ENCODE data around the gene PTGDR2. TPM values are rescaled to one million over a fixed set of nuclear protein-coding genes. Genes with fewer than 3 reads are reported as not detected.

The PTGDR2 gene
- total RNA-seq, 4 donors from 2014 or later = 0.11 TPM; not detected in 3

DNA sequence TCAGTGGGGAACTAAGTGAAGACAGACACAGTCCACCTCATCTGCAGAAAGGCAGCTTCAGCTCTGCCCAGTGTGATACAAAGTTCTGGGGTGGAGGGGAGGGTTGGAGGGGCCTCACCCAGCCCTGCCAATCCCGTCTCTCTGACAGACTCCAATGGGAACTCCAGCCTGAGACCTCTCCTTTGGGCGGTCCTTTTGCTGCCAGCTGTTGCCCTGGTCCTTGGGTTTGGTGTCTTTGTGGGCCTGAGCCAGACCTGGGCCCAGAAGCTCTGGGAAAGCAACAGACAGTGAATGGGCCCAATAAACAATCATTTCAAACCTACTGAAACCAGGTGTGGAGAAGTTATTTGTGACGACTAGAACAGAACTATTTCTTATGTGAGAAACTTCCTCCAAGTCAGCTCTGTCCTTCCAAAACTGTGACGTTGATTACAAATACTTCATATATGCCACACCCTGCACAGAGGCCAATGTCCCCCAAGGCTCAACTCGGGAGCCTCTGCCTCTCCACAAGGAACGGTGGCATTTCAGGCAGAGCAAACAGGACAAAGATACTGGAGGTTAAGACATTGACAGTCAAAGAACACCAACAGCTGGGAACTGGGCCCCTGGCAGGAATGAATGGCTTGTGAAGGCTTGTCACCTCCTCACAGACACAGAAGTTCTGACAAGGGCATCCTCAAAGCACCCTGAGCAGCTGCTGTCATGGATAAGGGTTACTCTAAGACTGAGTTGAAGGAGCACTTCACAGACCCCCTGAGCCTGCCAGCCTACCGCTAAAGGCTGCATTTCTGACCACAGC lies 19.8 kb upstream of the PTGDR2 start:
- intact Hi-C loops (cut with DNase I) = no loop called here
- WGBS, 2 donors = 79 to 85% methylated on average over 6 to 7 of the region's 7 CpGs
- Histone ChIP-seq H3K4me1 (peaks cover 1 to 11% of the 10 kb centered on the region in 2 donors), H3K9me3 (no peaks in the 10 kb centered on the region), H3K4me3 (replicated peaks in 1 of 3) (no peak overlapping the region), H3K36me3 (no peaks in the 10 kb centered on the region), H3K27ac (no peak overlapping the region), H3K27me3 (no peaks in the 10 kb centered on the region)
- no peak for DNase-seq
- no peak for TF ChIP-seq POLR2A (IDR thresholded peaks at IDR 0.05)
- TF ChIP-seq, protein P1, sequence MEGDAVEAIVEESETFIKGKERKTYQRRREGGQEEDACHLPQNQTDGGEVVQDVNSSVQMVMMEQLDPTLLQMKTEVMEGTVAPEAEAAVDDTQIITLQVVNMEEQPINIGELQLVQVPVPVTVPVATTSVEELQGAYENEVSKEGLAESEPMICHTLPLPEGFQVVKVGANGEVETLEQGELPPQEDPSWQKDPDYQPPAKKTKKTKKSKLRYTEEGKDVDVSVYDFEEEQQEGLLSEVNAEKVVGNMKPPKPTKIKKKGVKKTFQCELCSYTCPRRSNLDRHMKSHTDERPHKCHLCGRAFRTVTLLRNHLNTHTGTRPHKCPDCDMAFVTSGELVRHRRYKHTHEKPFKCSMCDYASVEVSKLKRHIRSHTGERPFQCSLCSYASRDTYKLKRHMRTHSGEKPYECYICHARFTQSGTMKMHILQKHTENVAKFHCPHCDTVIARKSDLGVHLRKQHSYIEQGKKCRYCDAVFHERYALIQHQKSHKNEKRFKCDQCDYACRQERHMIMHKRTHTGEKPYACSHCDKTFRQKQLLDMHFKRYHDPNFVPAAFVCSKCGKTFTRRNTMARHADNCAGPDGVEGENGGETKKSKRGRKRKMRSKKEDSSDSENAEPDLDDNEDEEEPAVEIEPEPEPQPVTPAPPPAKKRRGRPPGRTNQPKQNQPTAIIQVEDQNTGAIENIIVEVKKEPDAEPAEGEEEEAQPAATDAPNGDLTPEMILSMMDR (IDR thresholded peaks at IDR 0.05) = no peak

DNA sequence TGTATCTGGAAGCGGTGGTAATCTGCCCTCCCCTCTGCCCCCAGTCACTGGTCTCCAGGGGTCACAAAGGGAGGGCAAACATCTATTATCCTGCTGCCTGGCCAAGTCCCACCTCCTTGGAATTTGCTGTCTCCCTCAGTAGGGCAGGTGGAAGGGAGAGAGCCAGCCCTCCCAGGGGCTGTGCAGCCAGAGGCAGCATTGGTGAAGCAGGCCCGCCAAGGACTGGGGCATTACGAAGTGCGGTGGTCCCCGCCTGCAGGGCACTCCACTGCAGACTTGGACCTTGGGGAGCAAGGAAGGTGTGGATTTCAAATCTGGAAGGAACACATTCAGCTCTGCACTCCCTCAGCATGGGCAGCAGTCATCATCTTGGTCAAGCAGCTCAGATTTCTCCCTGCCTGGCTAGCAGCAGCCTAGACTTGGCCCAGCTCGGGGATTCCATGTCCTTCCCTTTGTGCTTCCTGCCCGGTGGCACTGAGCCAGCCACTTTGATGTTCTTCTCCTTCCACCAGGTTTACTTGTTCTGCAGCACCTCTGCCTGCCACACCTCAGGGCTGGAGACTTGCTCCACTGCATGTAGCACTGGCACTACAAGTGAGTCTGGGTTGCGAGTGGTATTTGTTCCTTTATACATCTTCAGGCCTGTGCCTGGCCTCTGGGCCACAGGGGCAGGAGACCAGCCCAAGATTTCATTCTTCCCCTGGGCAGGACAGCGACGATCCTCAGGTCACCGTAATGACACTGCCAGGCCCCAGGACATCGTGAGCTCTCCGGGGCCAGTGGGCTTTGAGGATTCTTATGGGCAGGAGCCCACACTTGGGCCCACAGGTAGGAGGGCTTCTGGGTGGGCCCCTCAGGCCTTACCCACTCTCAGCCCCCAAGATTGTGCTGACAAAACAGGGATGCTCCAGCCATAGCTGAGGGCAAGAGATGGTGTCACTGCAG lies 18.9 kb upstream of the PTGDR2 start:
- no peaks in the 10 kb centered on the region for H3K36me3 ChIP-seq
- TF ChIP-seq, protein P1 (IDR thresholded peaks at IDR 0.05) = no peak
- TF ChIP-seq POLR2A (IDR thresholded peaks at IDR 0.05) = no peak
- 85 to 91% methylated on average over 10 to 13 of the region's 13 CpGs for WGBS, 2 donors
- no peak for DNase-seq
- no peaks in the 10 kb centered on the region for H3K9me3 ChIP-seq
- intact Hi-C loops (cut with DNase I) = no loop called here
- H3K27me3 ChIP-seq = no peaks in the 10 kb centered on the region
- no peak overlapping the region for H3K27ac ChIP-seq
- H3K4me1 ChIP-seq = peaks cover 0 to 11% of the 10 kb centered on the region in 2 donors
- no peak overlapping the region for H3K4me3 ChIP-seq (replicated peaks in 1 of 3)

DNA sequence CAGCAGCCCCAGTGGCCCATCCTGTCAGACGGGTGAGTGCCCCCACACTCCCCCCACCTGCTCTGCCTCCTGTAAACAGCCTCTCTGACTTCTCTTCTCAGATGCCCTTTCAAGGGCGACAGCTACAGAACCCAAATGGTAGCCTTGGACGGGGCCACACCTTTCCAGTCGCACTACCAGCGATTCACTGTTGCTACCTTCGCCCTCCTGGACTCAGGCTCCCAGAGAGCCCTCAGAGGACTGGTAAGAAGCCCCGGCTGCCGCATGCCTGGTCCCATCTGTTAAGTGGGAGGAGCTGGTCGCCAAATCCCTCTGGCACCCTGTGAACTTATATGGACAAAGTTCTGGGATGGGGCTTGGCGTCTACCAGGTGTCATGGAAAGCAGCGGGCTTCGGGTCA lies 17.8 kb upstream of the PTGDR2 start:
- H3K4me1 ChIP-seq = peaks cover 0 to 11% of the 10 kb centered on the region in 2 donors
- no peak overlapping the region for H3K4me3 ChIP-seq (replicated peaks in 1 of 3)
- WGBS, 2 donors = 87 to 93% methylated on average over 10 to 12 of the region's 12 CpGs

DNA sequence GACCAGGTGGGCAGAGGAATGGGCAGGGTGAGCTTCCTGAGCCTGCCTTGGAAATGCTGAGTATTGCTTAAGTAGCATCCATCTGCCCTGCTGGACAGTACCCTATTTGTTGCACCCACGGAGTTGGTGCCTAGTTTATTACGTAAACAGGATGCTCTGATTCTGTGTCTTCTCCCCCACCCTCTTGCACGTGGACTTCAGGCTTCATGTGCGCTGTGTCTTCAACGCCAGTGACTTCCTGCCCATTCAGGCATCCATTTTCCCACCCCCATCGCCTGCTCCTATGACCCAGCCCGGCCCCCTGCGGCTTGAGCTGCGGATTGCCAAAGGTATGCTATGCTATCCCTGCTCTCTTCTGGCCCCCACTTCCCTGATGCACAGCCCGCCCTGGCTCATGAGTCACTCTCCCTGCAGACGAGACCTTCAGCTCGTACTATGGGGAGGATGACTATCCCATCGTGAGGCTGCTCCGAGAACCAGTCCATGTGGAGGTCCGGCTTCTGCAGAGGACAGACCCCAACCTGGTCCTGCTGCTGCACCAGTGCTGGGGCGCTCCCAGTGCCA lies 17.3 kb upstream of the PTGDR2 start:
- no peaks in the 10 kb centered on the region for H3K9me3 ChIP-seq
- peaks cover 0 to 11% of the 10 kb centered on the region in 2 donors for H3K4me1 ChIP-seq
- H3K36me3 ChIP-seq = no peaks in the 10 kb centered on the region
- TF ChIP-seq, protein P1 (IDR thresholded peaks at IDR 0.05) = no peak
- no peak for TF ChIP-seq POLR2A (IDR thresholded peaks at IDR 0.05)
- DNase-seq = no peak
- no peaks in the 10 kb centered on the region for H3K27me3 ChIP-seq
- 75 to 76% methylated on average over 16 of the region's 16 CpGs for WGBS, 2 donors
- no peak overlapping the region for H3K27ac ChIP-seq
- H3K4me3 ChIP-seq (replicated peaks in 1 of 3) = no peak overlapping the region
- intact Hi-C loops (cut with DNase I) = no loop called here

More for the DNA sequence above, 17.8 kb upstream of the PTGDR2 start:
- Histone ChIP-seq H3K27ac (no peak overlapping the region), H3K9me3 (no peaks in the 10 kb centered on the region), H3K27me3 (no peaks in the 10 kb centered on the region), H3K36me3 (no peaks in the 10 kb centered on the region)
- intact Hi-C loops (cut with DNase I) = no loop called here
- no peak for TF ChIP-seq POLR2A (IDR thresholded peaks at IDR 0.05)
- TF ChIP-seq, protein P1 (IDR thresholded peaks at IDR 0.05) = no peak
- DNase-seq = no peak

All from thyroid gland (tissue), 4 donors.